Activated naive CD4-positive, alpha-beta T cell treated with anti-CD3 and anti-CD28 coated beads, Interleukin-2, amount 50 U/mL, for 24 hours (primary cell): Measurements from ENCODE around the gene ZMYND8.
"Not testable (repeated sequence)": the region's sequence is repeated elsewhere in the genome, so short reads cannot be mapped to it uniquely, and the experiment has no call there.

Experiments
- H3K27ac Mint-ChIP-seq: one replicate; pipeline ENCODE4 v1.8.0; 2021; ENCODE audit warnings: mild to moderate bottlenecking, mixed read lengths
- H3K27me3 Mint-ChIP-seq: one replicate; pipeline ENCODE4 v1.8.0; 2021; ENCODE audit warnings: mixed read lengths
- H3K36me3 Mint-ChIP-seq: one replicate; pipeline ENCODE4 v1.8.0; 2021; ENCODE audit warnings: mixed read lengths
- H3K4me1 Mint-ChIP-seq: one replicate; pipeline ENCODE4 v1.8.0; 2021; ENCODE audit warnings: mixed read lengths
- H3K4me3 Mint-ChIP-seq: one replicate; pipeline ENCODE4 v1.8.0; 2021; ENCODE audit warnings: mild to moderate bottlenecking, mixed read lengths
- H3K9me3 Mint-ChIP-seq: one replicate; pipeline ENCODE4 v1.8.0; 2021; ENCODE audit warnings: mixed read lengths

Gene ZMYND8

GRCh38 chr20:47206552-47206951, 149.9 kb downstream of the ZMYND8 start:
- not testable (repeated sequence) for H3K36me3 Mint-ChIP-seq, H3K9me3 Mint-ChIP-seq, H3K27ac Mint-ChIP-seq, H3K4me3 Mint-ChIP-seq, H3K4me1 Mint-ChIP-seq, H3K27me3 Mint-ChIP-seq

- no peak overlapping the region for H3K4me3 Mint-ChIP-seq
Measured at GRCh38 chr20:47205577-47206123, 150.8 kb downstream of the ZMYND8 start.

GRCh38 chr20:47204850-47205122, 151.7 kb downstream of the ZMYND8 start:
- not testable (repeated sequence) for H3K27ac Mint-ChIP-seq, H3K36me3 Mint-ChIP-seq, H3K9me3 Mint-ChIP-seq, H3K4me3 Mint-ChIP-seq, H3K4me1 Mint-ChIP-seq, H3K27me3 Mint-ChIP-seq

More at GRCh38 chr20:47205577-47206123, 150.8 kb downstream of the ZMYND8 start:
- H3K27ac Mint-ChIP-seq, result no peak overlapping the region
- H3K9me3 Mint-ChIP-seq, result no peaks in the 10 kb centered on the region
- no peaks in the 10 kb centered on the region for H3K27me3 Mint-ChIP-seq
- H3K36me3 Mint-ChIP-seq, result peaks cover 2% of the 10 kb centered on the region
- no peaks in the 10 kb centered on the region for H3K4me1 Mint-ChIP-seq

GRCh38 chr20:47204008-47204849, 152.3 kb downstream of the ZMYND8 start:
- H3K9me3 Mint-ChIP-seq, result no peaks in the 10 kb centered on the region
- H3K27ac Mint-ChIP-seq, result no peak overlapping the region
- no peak overlapping the region for H3K4me3 Mint-ChIP-seq
- H3K4me1 Mint-ChIP-seq, result no peaks in the 10 kb centered on the region
- H3K36me3 Mint-ChIP-seq, result no peaks in the 10 kb centered on the region
- H3K27me3 Mint-ChIP-seq, result no peaks in the 10 kb centered on the region

GRCh38 chr20:47202733-47203667, 153.5 kb downstream of the ZMYND8 start:
- Mint-ChIP-seq H3K4me3 (no peak overlapping the region), H3K36me3 (no peaks in the 10 kb centered on the region), H3K27ac (no peak overlapping the region), H3K9me3 (no peaks in the 10 kb centered on the region), H3K4me1 (no peaks in the 10 kb centered on the region), H3K27me3 (no peaks in the 10 kb centered on the region)

- Mint-ChIP-seq H3K9me3 (no peaks in the 10 kb centered on the region), H3K27me3 (no peaks in the 10 kb centered on the region), H3K4me3 (no peak overlapping the region), H3K27ac (no peak overlapping the region), H3K4me1 (peaks cover 5% of the 10 kb centered on the region), H3K36me3 (no peaks in the 10 kb centered on the region)
Measured at GRCh38 chr20:47201074-47201730, 155.3 kb downstream of the ZMYND8 start.

GRCh38 chr20:47198996-47199552, 157.4 kb downstream of the ZMYND8 start:
- Mint-ChIP-seq H3K4me1 (peaks cover 5% of the 10 kb centered on the region), H3K27ac (no peak overlapping the region), H3K36me3 (no peaks in the 10 kb centered on the region), H3K27me3 (no peaks in the 10 kb centered on the region), H3K4me3 (no peak overlapping the region), H3K9me3 (no peaks in the 10 kb centered on the region)

GRCh38 chr20:47198254-47198671, 158.2 kb downstream of the ZMYND8 start:
- no peaks in the 10 kb centered on the region for H3K9me3 Mint-ChIP-seq
- no peak overlapping the region for H3K27ac Mint-ChIP-seq
- peaks cover 5% of the 10 kb centered on the region for H3K4me1 Mint-ChIP-seq
- no peak overlapping the region for H3K4me3 Mint-ChIP-seq
- H3K27me3 Mint-ChIP-seq, result no peaks in the 10 kb centered on the region
- H3K36me3 Mint-ChIP-seq, result no peaks in the 10 kb centered on the region

- no peak overlapping the region for H3K4me3 Mint-ChIP-seq
- no peaks in the 10 kb centered on the region for H3K27me3 Mint-ChIP-seq
- H3K27ac Mint-ChIP-seq, result no peak overlapping the region
- H3K9me3 Mint-ChIP-seq, result no peaks in the 10 kb centered on the region
- H3K4me1 Mint-ChIP-seq, result peaks cover 5% of the 10 kb centered on the region
- no peaks in the 10 kb centered on the region for H3K36me3 Mint-ChIP-seq
Measured at GRCh38 chr20:47196091-47197081, 160.1 kb downstream of the ZMYND8 start.

GRCh38 chr20:47195573-47195972, 160.9 kb downstream of the ZMYND8 start:
- H3K36me3 Mint-ChIP-seq, result no peaks in the 10 kb centered on the region
- no peaks in the 10 kb centered on the region for H3K27me3 Mint-ChIP-seq
- no peaks in the 10 kb centered on the region for H3K9me3 Mint-ChIP-seq
- H3K4me1 Mint-ChIP-seq, result peaks cover 5% of the 10 kb centered on the region
- H3K27ac Mint-ChIP-seq, result no peak overlapping the region
- no peak overlapping the region for H3K4me3 Mint-ChIP-seq

- Mint-ChIP-seq H3K27me3 (peaks cover 7% of the 10 kb centered on the region), H3K27ac (no peak overlapping the region), H3K4me1 (peaks cover 14% of the 10 kb centered on the region), H3K9me3 (no peaks in the 10 kb centered on the region), H3K4me3 (no peak overlapping the region), H3K36me3 (no peaks in the 10 kb centered on the region)
Measured at GRCh38 chr20:47191956-47192355, 164.5 kb downstream of the ZMYND8 start.

GRCh38 chr20:47191074-47191673, 165.3 kb downstream of the ZMYND8 start:
- H3K4me3 Mint-ChIP-seq, result no peak overlapping the region
- no peaks in the 10 kb centered on the region for H3K36me3 Mint-ChIP-seq
- peaks cover 7% of the 10 kb centered on the region for H3K27me3 Mint-ChIP-seq
- H3K4me1 Mint-ChIP-seq, result peaks cover 9% of the 10 kb centered on the region
- no peak overlapping the region for H3K27ac Mint-ChIP-seq
- no peaks in the 10 kb centered on the region for H3K9me3 Mint-ChIP-seq

GRCh38 chr20:47189060-47189459, 167.4 kb downstream of the ZMYND8 start:
- Mint-ChIP-seq H3K36me3 (no peaks in the 10 kb centered on the region), H3K9me3 (no peaks in the 10 kb centered on the region), H3K4me3 (no peak overlapping the region), H3K4me1 (peaks cover 9% of the 10 kb centered on the region), H3K27ac (no peak overlapping the region), H3K27me3 (peaks cover 7% of the 10 kb centered on the region)

- H3K27ac Mint-ChIP-seq, result no peak overlapping the region
- peaks cover 9% of the 10 kb centered on the region for H3K4me1 Mint-ChIP-seq
- no peak overlapping the region for H3K4me3 Mint-ChIP-seq
- peaks cover 7% of the 10 kb centered on the region for H3K27me3 Mint-ChIP-seq
- H3K36me3 Mint-ChIP-seq, result no peaks in the 10 kb centered on the region
- no peaks in the 10 kb centered on the region for H3K9me3 Mint-ChIP-seq
Measured at GRCh38 chr20:47188540-47188939, 168.0 kb downstream of the ZMYND8 start.
